Stimulated activated memory B cell treated with anti-CD40 and anti-IgM and Interleukin-4, amounts not matched to agents 10 μg/mL and 1 μg/mL and 100 μg/mL, for 72 hours (primary cell): ENCODE results near the gene CREG1.

Source experiments
- ATAC-seq: fragments of 150-1000 bp; cut with Tn5 transposase; 2 replicates; pipeline ENCODE4 v1.10.0; 2021
- H3K27ac Mint-ChIP-seq: one replicate; pipeline ENCODE4 v1.8.0; 2022; ENCODE audit warnings: mild to moderate bottlenecking, mixed read lengths
- H3K27me3 Mint-ChIP-seq: one replicate; pipeline ENCODE4 v1.8.0; 2022; ENCODE audit warnings: mixed read lengths
- H3K36me3 Mint-ChIP-seq: one replicate; pipeline ENCODE4 v1.8.0; 2022; ENCODE audit warnings: mixed read lengths
- H3K4me1 Mint-ChIP-seq: one replicate; pipeline ENCODE4 v1.8.0; 2022; ENCODE audit warnings: mixed read lengths
- H3K4me3 Mint-ChIP-seq: one replicate; pipeline ENCODE4 v1.8.0; 2022; ENCODE audit warnings: mild to moderate bottlenecking, moderate library complexity, mixed read lengths
- H3K9me3 Mint-ChIP-seq: one replicate; pipeline ENCODE4 v1.8.0; 2022; ENCODE audit warnings: mixed read lengths

CREG1 gene

GRCh38 chr1:167548059-167548932, 5.3 kb downstream of the CREG1 start:
- H3K27ac Mint-ChIP-seq: no peak overlapping the region
- no peaks in the 10 kb centered on the region for H3K9me3 Mint-ChIP-seq
- no peak overlapping the region for H3K4me3 Mint-ChIP-seq
- H3K36me3 Mint-ChIP-seq: peaks cover 38% of the 10 kb centered on the region
- no peaks in the 10 kb centered on the region for H3K27me3 Mint-ChIP-seq
- H3K4me1 Mint-ChIP-seq: peaks cover 14% of the 10 kb centered on the region
- no peak for ATAC-seq

DNA sequence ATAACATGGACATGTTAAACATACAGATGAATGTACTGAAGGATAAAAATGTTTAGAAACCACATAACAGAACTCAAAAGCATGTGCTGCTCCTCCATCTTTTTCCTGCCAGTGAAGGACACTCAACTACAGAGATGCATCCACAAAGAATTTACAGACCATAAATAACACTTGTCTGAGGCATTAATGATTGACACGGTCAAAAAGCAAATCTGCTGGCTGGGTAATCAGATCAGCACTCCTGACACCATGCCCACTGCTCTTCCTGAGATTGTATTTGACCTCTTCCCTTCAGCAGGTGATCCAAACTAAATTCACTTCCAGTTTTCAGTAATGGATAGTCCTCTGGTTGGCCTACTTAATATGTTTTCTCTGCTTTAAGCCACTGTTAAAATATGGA, 6.6 kb downstream of the CREG1 start:
- Mint-ChIP-seq H3K27me3 (no peaks in the 10 kb centered on the region), H3K4me3 (no peak overlapping the region), H3K27ac (no peak overlapping the region), H3K4me1 (peaks cover 6% of the 10 kb centered on the region), H3K9me3 (no peaks in the 10 kb centered on the region), H3K36me3 (peaks cover 38% of the 10 kb centered on the region)
- no peak for ATAC-seq

GRCh38 chr1:167545349-167545748, 8.2 kb downstream of the CREG1 start:
- Mint-ChIP-seq H3K36me3 (peaks cover 44% of the 10 kb centered on the region), H3K9me3 (no peaks in the 10 kb centered on the region), H3K4me1 (peaks cover 10% of the 10 kb centered on the region), H3K27me3 (no peaks in the 10 kb centered on the region), H3K27ac (no peak overlapping the region), H3K4me3 (no peak overlapping the region)
- no peak for ATAC-seq

DNA sequence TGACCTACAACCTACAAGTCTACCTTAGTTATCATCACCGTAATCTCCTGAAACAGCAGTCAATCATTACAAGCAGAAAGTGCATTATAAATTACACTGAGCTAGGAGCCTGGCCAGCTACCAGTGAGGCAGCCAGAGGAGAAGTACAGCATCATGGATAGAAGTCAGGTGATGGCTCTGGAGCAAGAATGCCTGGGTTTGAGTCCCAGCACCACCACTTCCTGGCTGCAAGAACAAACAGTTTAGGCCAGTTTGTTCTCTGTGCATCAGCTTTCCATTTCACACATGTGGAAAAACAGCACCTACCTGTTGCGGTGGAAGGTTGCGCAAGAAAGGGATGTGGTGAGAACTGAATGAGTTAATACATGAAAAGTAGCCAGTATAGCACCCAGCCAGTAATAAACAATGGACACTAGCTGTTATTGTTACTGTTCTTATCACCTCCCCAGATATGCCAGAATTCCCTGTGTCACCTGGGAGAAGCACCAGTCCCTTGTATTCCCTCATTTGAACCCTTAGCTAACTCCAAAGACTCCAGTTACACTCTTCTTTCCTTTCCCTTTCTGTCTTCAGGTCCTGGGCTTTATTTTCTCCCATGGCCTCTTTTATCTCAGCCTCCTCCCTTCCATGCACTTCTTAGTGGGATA, 9.0 kb downstream of the CREG1 start:
- peaks cover 18% of the 10 kb centered on the region for H3K4me1 Mint-ChIP-seq
- H3K9me3 Mint-ChIP-seq: no peaks in the 10 kb centered on the region
- no peak for ATAC-seq
- no peak overlapping the region for H3K4me3 Mint-ChIP-seq
- H3K27me3 Mint-ChIP-seq: no peaks in the 10 kb centered on the region
- no peak overlapping the region for H3K27ac Mint-ChIP-seq
- peaks cover 44% of the 10 kb centered on the region for H3K36me3 Mint-ChIP-seq

- peaks cover 24% of the 10 kb centered on the region for H3K4me1 Mint-ChIP-seq
Observed at GRCh38 chr1:167543199-167543990, 10.2 kb downstream of the CREG1 start.

GRCh38 chr1:167542109-167543032, 11.2 kb downstream of the CREG1 start:
- Mint-ChIP-seq H3K36me3 (peaks cover 37% of the 10 kb centered on the region), H3K27me3 (no peaks in the 10 kb centered on the region), H3K4me1 (peaks cover 25% of the 10 kb centered on the region), H3K9me3 (no peaks in the 10 kb centered on the region), H3K27ac (no peak overlapping the region), H3K4me3 (no peak overlapping the region)
- no peak for ATAC-seq

More at GRCh38 chr1:167543199-167543990, 10.2 kb downstream of the CREG1 start:
- no peaks in the 10 kb centered on the region for H3K27me3 Mint-ChIP-seq
- no peak overlapping the region for H3K4me3 Mint-ChIP-seq
- H3K36me3 Mint-ChIP-seq: peaks cover 44% of the 10 kb centered on the region
- H3K27ac Mint-ChIP-seq: no peak overlapping the region
- H3K9me3 Mint-ChIP-seq: no peaks in the 10 kb centered on the region
- ATAC-seq: no peak

GRCh38 chr1:167541610-167542009, 12.0 kb downstream of the CREG1 start:
- Mint-ChIP-seq H3K27ac (no peak overlapping the region), H3K9me3 (no peaks in the 10 kb centered on the region), H3K36me3 (peaks cover 31% of the 10 kb centered on the region), H3K27me3 (no peaks in the 10 kb centered on the region), H3K4me3 (no peak overlapping the region), H3K4me1 (peaks cover 25% of the 10 kb centered on the region)
- no peak for ATAC-seq

DNA sequence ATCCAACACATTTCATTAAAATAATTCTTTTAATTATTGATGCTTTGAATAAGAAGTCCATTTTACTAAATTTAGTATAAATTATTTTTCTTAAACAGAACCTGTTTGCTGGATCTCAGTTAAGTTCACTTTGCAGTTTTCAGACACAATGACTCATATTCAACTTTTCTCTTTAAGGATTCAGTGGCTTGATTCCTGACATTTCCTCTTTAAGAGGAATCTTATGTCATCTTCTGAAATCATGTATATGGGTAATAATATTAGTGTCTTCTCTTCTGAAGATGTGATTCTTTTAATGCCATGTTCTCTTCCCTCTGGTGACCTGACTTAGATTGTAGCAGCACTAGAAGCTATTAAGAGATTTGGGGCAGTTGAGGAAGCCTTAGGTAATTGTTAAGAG, 12.6 kb downstream of the CREG1 start:
- H3K27me3 Mint-ChIP-seq: no peaks in the 10 kb centered on the region
- no peak overlapping the region for H3K4me3 Mint-ChIP-seq
- no peaks in the 10 kb centered on the region for H3K9me3 Mint-ChIP-seq
- peaks cover 25% of the 10 kb centered on the region for H3K4me1 Mint-ChIP-seq
- H3K36me3 Mint-ChIP-seq: peaks cover 26% of the 10 kb centered on the region
- no peak overlapping the region for H3K27ac Mint-ChIP-seq
- no peak for ATAC-seq

- no peak overlapping the region for H3K4me3 Mint-ChIP-seq
- no peak for ATAC-seq
- no peaks in the 10 kb centered on the region for H3K9me3 Mint-ChIP-seq
- peaks cover 7% of the 10 kb centered on the region for H3K27me3 Mint-ChIP-seq
- peaks cover 6% of the 10 kb centered on the region for H3K36me3 Mint-ChIP-seq
- peaks cover 25% of the 10 kb centered on the region for H3K4me1 Mint-ChIP-seq
- H3K27ac Mint-ChIP-seq: peak overlapping the region; percentile 72
Observed at GRCh38 chr1:167538657-167539056, 14.9 kb downstream of the CREG1 start.

- Mint-ChIP-seq H3K4me1 (peaks cover 5% of the 10 kb centered on the region), H3K9me3 (no peaks in the 10 kb centered on the region), H3K36me3 (no peaks in the 10 kb centered on the region), H3K27ac (no peak overlapping the region), H3K4me3 (no peak overlapping the region), H3K27me3 (peaks cover 7% of the 10 kb centered on the region)
- ATAC-seq: peak; percentile 60
Observed at GRCh38 chr1:167533851-167534300, 19.7 kb downstream of the CREG1 start.

DNA sequence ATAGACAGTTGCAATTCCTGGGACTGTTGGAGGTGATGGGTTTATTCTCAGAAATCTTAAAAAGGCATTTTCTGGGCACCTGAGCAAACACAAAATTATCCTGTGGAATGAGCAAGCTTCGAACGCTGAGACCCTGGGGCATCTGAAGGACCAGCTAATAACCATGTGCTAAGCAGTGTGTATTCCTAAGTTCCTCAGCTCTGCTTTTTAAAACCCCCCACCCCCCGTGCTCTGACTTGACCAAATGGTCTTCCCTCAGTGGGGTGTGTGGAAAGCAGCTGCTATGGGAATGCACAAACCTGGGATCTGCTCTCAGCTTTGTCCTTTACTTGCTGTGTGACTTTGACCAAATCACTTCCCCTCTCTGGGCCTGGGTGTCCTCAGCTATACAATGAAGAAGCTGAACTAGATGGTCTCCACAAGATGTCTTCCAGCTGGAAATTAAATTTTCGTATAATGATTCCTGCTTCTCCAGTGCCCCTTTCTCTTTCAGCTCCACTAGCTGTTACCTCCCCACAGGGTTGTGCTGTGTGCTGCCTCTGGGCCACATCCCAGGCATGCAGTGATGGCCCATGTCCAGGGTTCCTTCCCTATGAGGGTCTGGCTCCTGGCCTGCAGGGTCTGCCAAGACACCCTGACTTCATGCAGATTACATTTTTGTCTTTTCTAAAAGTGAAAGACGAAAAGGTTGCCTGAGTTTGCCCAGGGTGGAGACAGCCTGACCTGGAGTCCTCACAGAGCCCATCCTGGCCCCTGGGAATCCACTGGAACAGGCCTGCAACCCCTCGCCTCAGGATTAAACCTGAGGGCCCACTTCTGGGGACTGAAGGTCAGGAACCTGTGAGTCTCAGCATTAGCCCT, 20.4 kb downstream of the CREG1 start:
- no peak overlapping the region for H3K4me3 Mint-ChIP-seq
- no peaks in the 10 kb centered on the region for H3K9me3 Mint-ChIP-seq
- no peaks in the 10 kb centered on the region for H3K4me1 Mint-ChIP-seq
- ATAC-seq: no peak
- peaks cover 7% of the 10 kb centered on the region for H3K27me3 Mint-ChIP-seq
- H3K27ac Mint-ChIP-seq: no peak overlapping the region
- no peaks in the 10 kb centered on the region for H3K36me3 Mint-ChIP-seq

- no peaks in the 10 kb centered on the region for H3K4me1 Mint-ChIP-seq
- H3K36me3 Mint-ChIP-seq: no peaks in the 10 kb centered on the region
- no peaks in the 10 kb centered on the region for H3K9me3 Mint-ChIP-seq
- H3K27me3 Mint-ChIP-seq: peaks cover 7% of the 10 kb centered on the region
- ATAC-seq: no peak
- H3K27ac Mint-ChIP-seq: no peak overlapping the region
- H3K4me3 Mint-ChIP-seq: no peak overlapping the region
Observed at GRCh38 chr1:167532375-167532774, 21.2 kb downstream of the CREG1 start.

DNA sequence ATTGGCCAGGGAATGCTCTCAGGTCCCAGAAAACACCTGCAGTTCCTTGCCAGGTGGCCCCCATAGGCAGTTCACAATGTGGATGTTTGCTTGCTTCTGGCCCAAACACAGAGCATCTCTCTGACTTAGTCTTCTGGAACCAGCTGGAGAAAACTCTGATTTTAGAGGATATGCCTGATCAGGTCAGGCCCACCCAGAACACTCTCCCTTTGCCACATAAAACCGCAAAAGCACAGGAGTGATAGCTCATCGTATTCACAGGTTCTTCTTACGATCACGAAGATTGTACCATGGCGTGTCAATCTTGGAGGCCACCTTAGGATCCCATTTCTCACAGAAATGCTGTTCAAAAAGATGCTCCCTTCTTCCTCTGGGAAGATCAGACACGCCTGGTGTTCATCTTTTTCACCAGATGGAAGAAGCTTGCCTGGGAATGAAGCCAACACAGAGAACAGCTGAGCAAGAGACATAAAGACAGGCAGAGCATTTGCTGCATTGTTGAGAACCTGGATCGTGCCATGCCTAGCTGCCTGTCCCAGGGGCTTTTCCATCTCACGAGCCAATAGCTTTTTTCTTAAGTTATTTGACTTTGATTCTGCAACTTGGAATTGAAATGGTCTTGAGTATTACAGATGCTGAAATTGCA, 23.6 kb downstream of the CREG1 start:
- H3K36me3 Mint-ChIP-seq: no peaks in the 10 kb centered on the region
- H3K4me1 Mint-ChIP-seq: no peaks in the 10 kb centered on the region
- no peak for ATAC-seq
- peaks cover under 1% of the 10 kb centered on the region for H3K27me3 Mint-ChIP-seq
- no peak overlapping the region for H3K4me3 Mint-ChIP-seq
- H3K27ac Mint-ChIP-seq: no peak overlapping the region
- no peaks in the 10 kb centered on the region for H3K9me3 Mint-ChIP-seq
